AG04450 (cell line): ENCODE measurements around the gene TTLL13. TPM values are rescaled to one million over a fixed set of nuclear protein-coding genes. Genes with fewer than 3 reads are reported as not detected.

Source experiments
- CTCF ChIA-PET: fragments of 300-600, 350-600 bp; formaldehyde crosslinking; extraction: SDS; loops from one replicate; lab custom pipeline; 2022; ENCODE audit warnings: antibody characterized with exemption, inconsistent platforms; lab: Charles Lee
- POLR2A ChIA-PET: fragments of 350-600 bp; formaldehyde crosslinking; extraction: SDS; loops from one replicate; lab custom pipeline; 2021; ENCODE audit warnings: antibody characterized with exemption, inconsistent platforms; lab: Yijun Ruan, JAX
- DNase-seq: peaks from one replicate; pipeline ENCODE4 v3.0.0-alpha.2; 2011; ENCODE audit warnings: low read depth, low spot score
- H3K27ac ChIP-seq: one replicate; pipeline ENCODE4 v1.5.1; 2012; ENCODE audit warnings: low read depth, low read length, control low read depth
- H3K27me3 ChIP-seq: one replicate; pipeline ENCODE4 v1.6.0; 2012; ENCODE audit warnings: low read length; ENCODE audit not compliant: control insufficient read depth, insufficient read depth
- H3K4me3 ChIP-seq: 2 replicates; pipeline ENCODE4 v1.5.1; 2011; ENCODE audit warnings: mild to moderate bottlenecking, low read depth, low read length, control low read depth
- H3K9me3 ChIP-seq: 2 replicates; pipeline ENCODE4 v1.5.1; 2012; ENCODE audit warnings: low read length; ENCODE audit not compliant: control insufficient read depth, insufficient read depth
- polyA minus RNA-seq: library from RNA; depleted of rRNA, polyadenylated mRNA; stranded (reverse); fragments of >200 nt; gene quantifications from 2 replicates; pipeline ENCODE4 v1.2.3, GENCODE V29; 2011; rRNA and poly(A)+ RNA removed
- polyA plus RNA-seq: library from polyadenylated mRNA; depleted of rRNA; stranded (reverse); fragments of >200 nt; gene quantifications from 2 replicates; pipeline ENCODE4 v1.2.3, GENCODE V29; 2011; rRNA removed
- TF ChIP-seq, protein P1 (sequence below): IDR thresholded peaks from 2 replicates; pipeline ENCODE4 v1.5.1; 2011; ENCODE audit warnings: low read depth, low read length, control low read depth, inconsistent platforms

Gene TTLL13, protein sequence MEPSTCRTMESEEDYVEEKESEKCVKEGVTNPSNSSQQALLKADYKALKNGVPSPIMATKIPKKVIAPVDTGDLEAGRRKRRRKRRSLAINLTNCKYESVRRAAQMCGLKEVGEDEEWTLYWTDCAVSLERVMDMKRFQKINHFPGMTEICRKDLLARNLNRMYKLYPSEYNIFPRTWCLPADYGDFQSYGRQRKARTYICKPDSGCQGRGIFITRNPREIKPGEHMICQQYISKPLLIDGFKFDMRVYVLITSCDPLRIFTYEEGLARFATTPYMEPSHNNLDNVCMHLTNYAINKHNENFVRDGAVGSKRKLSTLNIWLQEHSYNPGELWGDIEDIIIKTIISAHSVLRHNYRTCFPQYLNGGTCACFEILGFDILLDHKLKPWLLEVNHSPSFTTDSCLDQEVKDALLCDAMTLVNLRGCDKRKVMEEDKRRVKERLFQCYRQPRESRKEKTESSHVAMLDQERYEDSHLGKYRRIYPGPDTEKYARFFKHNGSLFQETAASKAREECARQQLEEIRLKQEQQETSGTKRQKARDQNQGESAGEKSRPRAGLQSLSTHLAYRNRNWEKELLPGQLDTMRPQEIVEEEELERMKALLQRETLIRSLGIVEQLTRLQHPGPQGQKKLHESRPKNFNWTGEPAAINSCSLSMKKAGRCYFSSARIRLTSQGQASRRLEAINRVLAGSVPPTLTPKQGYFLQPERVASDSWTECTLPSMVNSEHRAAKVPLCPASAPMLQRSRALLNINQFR
- 0.04 and 0.07 TPM in 2 replicates for polyA plus RNA-seq
- not detected in 2 replicates for polyA minus RNA-seq

DNA sequence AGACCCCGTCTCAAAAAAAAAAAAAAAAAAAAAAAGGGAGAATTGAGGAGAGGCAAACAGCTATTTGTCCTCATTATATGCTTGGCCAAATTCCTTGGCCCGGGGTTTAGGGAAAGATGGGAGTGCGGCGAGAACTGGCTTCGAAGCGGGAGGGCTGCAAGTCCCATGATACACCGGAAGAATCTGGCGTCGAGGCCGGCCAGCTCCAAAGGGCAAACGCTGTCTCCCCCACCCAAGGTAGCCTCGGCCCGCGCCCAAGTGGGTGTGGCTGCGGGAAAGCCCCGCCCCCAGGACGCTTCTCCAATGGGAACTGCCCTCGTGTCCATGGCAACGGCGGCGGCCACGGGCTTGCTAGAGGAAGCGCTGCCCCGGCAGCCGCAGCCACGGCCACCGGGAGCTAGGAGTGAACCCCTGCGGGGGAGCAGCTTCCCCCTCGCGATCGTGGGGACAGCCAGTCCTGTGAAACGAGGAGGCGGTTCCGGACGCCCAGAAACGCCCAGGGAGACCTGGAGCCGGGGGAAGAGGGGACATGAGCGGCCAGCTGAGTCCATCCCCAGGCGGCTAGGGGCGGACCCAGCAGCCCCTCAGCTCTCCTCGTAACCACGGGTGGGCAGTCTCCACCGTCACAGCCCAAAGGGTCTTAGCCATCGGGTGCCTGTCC is at the start of gene TTLL13:
Gene TTLL13, plus strand, starts transcription at position 354 of the 661 bp plus-strand sequence. CDS start 1,075 bp downstream, outside the sequence.
- POLR2A ChIA-PET, result interaction anchor here (0.6 to 1.1 kb wide), 7 partner anchors 9 to 574 kb away, joined by 3 to 9 read pairs (median 6); partner anchors contain the start of gene IDH2
- H3K9me3 ChIP-seq, result no peaks in the 10 kb centered on the region
- CTCF ChIA-PET, result interaction anchor here (0.6 to 1.6 kb wide), 6 partner anchors 28 to 263 kb away, joined by 3 to 5 read pairs (median 3); no protein-coding TSS in a partner anchor
- H3K4me3 ChIP-seq, result peak within 1 kb of the TSS; percentile 72
- DNase-seq, result peak; percentile 59
- H3K27ac ChIP-seq, result no peak within 1 kb of the TSS
- TF ChIP-seq, protein P1, sequence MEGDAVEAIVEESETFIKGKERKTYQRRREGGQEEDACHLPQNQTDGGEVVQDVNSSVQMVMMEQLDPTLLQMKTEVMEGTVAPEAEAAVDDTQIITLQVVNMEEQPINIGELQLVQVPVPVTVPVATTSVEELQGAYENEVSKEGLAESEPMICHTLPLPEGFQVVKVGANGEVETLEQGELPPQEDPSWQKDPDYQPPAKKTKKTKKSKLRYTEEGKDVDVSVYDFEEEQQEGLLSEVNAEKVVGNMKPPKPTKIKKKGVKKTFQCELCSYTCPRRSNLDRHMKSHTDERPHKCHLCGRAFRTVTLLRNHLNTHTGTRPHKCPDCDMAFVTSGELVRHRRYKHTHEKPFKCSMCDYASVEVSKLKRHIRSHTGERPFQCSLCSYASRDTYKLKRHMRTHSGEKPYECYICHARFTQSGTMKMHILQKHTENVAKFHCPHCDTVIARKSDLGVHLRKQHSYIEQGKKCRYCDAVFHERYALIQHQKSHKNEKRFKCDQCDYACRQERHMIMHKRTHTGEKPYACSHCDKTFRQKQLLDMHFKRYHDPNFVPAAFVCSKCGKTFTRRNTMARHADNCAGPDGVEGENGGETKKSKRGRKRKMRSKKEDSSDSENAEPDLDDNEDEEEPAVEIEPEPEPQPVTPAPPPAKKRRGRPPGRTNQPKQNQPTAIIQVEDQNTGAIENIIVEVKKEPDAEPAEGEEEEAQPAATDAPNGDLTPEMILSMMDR, result 0 out of 2 replicates have a peak, but pooled peaks have one; percentile 1
- H3K27me3 ChIP-seq, result no peaks in the 10 kb centered on the region

DNA sequence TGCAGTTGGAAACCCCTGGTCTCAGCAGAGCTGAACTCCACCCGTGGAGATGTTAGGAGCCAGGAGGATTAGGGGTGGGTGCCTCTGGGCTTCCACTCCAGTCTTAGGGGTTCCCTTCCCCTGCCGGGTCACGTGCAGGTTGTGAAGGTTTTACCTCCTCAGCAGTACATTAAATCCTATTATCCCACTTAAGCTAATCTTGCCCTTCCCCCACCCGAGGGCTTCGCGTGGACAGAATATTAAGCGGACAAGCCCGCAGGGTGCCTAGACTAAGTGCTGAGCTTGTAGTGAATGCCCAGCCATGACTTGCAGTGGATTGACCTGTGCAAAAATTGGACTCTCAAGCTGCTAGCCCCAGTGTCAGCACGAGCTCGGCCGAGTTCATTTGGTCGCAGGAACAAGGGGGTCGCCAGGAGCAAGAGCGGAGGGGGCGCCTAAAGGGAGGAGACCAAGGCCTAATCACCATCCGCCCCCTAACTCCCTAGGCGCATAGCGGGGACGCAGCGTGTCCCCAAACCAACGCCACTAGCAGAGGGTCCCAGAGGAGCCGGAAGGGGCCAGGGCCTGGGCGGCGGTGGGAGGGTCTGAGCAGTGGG is 48.7 kb upstream of the TTLL13 start:
- TF ChIP-seq, protein P1, result no peak
- CTCF ChIA-PET, result interaction anchor here (1.8 to 2.2 kb wide), 2 partner anchors 21 to 33 kb away, joined by 6 to 12 read pairs; partner anchors contain the start of gene CIB1
- no peak overlapping the region for H3K27ac ChIP-seq
- H3K27me3 ChIP-seq, result no peaks in the 10 kb centered on the region
- no peak for DNase-seq
- no peaks in the 10 kb centered on the region; the same call in 1 of the 2 replicates for H3K9me3 ChIP-seq
- POLR2A ChIA-PET, result interaction anchor here (1.0 to 1.8 kb wide), 4 partner anchors 9 to 197 kb away, joined by 3 to 7 read pairs (median 4); partner anchors contain the start of gene IDH2
- peak overlapping the region; percentile 77 for H3K4me3 ChIP-seq

DNA sequence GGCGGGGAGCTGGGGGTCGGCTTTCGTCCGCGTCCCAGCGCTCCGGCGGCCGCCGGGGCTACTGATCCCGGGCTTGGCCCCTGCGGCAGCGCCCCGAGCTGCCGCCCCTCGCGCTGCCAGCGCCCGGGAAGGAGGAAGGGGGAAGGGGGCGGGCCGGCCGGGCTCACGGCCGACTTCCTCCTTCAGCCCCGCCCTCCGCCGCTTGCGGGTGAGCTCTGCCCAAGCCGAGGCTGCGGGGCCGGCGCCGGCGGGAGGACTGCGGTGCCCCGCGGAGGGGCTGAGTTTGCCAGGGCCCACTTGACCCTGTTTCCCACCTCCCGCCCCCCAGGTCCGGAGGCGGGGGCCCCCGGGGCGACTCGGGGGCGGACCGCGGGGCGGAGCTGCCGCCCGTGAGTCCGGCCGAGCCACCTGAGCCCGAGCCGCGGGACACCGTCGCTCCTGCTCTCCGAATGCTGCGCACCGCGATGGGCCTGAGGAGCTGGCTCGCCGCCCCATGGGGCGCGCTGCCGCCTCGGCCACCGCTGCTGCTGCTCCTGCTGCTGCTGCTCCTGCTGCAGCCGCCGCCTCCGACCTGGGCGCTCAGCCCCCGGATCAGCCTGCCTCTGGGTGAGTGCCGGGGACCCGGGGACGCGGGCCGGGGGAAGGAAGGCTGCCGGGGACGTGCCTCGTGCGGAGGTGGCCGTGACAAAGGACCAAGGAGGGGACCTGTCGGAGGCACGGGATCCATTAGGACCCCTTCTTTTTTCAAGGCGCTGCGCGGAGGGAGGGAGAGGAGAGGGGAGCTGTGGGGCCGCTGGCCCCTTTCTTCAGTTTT is 48.0 kb upstream of the TTLL13 start, which contains the start of gene SEMA4B:
Gene SEMA4B, plus strand, starts transcription at position 201 of the 814 bp plus-strand sequence. Its CDS starts 249 bp downstream, at position 450.
- DNase-seq, result no peak
- Histone ChIP-seq H3K4me3 (peak within 1 kb of the TSS; percentile 77), H3K27me3 (no peaks in the 10 kb centered on the region), H3K27ac (no peak within 1 kb of the TSS), H3K9me3 (no peaks in the 10 kb centered on the region; the same call in 1 of the 2 replicates)
- ChIA-PET POLR2A (interaction anchor here (1.0 to 1.8 kb wide), 4 partner anchors 9 to 197 kb away, joined by 3 to 7 read pairs (median 4); partner anchors contain the start of gene IDH2), CTCF (interaction anchor here (0.8 to 2.2 kb wide), 3 partner anchors 13 to 32 kb away, joined by 3 to 12 read pairs (median 6); partner anchors contain the start of gene CIB1)
- TF ChIP-seq, protein P1, result no peak
